ENCODE data around the gene SAA1. TPM values are rescaled to one million over a fixed set of nuclear protein-coding genes. Genes with fewer than 3 reads are reported as not detected.

Gene SAA1
- total and polyA plus RNA-seq, 2 donors (not counting 3 experiments of a cell fraction or from before 2014, with no cell fraction given) = not detected

DNA sequence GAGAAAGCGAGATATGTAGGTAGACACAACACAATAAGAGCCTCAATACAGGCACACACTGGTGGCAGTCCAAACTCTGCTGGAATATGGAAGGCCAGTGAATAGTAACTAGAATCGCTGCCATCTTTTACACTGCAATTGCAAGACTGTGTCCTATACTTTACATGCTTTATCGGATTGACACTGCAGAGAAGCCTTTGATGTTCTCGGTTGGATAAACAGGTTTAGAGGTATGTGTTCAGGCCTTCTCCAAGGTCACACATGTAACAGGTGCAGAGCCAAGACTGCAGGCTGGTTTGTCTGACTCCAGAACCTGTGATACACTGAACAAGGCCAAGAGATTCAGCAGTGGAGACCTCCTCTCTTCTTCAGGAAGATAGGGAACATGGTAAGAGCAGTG lies 5.1 kb downstream of the SAA1 start:
- no peak overlapping the region for H3K4me2 ChIP-seq (ENCODE audit: insufficient read depth, low read length)
- FAIRE-seq = no peak
- no peaks in the 10 kb centered on the region for H3K9me3 ChIP-seq (replicated peaks; ENCODE audit: control insufficient read depth, insufficient read depth, low read length)
- no peaks in the 10 kb centered on the region for H3K79me2 ChIP-seq (ENCODE audit: control insufficient read depth, insufficient read depth, low read length)
- no peak for DNase-seq (ENCODE audit: low read depth, low spot score)
- H3K4me3 ChIP-seq (replicated peaks in 1 of 3; ENCODE audit: insufficient read depth in 1 of 3, low read depth in 1 of 3, low read length in 3 of 3) = no peak overlapping the region
- no peaks in the 10 kb centered on the region for H3K27me3 ChIP-seq (ENCODE audit: control insufficient read depth in 2 of 2, insufficient read depth in 2 of 2, low read length in 2 of 2)
- intact Hi-C loops (cut with micrococcal nuclease) (no loop called here), dilution Hi-C loops (cut with MboI; ENCODE audit: extremely low pct_ligation_motif_present, low sequenced_read_pairs) (no loop called here)
- H3K9me1 ChIP-seq (replicated peaks; ENCODE audit: control insufficient read depth, extremely low read depth, insufficient read depth, low read length) = no peaks in the 10 kb centered on the region
- BruUV-seq (replicated peaks) = no TSS peak
- POLR2A ChIA-PET = no interaction called here
- CTCF ChIA-PET = no interaction called here
- H2AFZ ChIP-seq (ENCODE audit: low read depth, low read length) = no peak overlapping the region
- H4K20me1 ChIP-seq (replicated peaks; ENCODE audit: control insufficient read depth, extremely low read depth, insufficient read depth, low read length) = no peaks in the 10 kb centered on the region
- no peak overlapping the region for H3K9ac ChIP-seq (replicated peaks; ENCODE audit: extremely low read depth, insufficient read depth, low read length)
- no peaks in the 10 kb centered on the region for H3K36me3 ChIP-seq (ENCODE audit: control insufficient read depth in 2 of 2, extremely low read depth in 1 of 2, insufficient read depth in 2 of 2, low read length in 2 of 2)
- no peak overlapping the region for H3K27ac ChIP-seq (ENCODE audit: insufficient read depth, low read depth, low read length)
- no peak for TF ChIP-seq POLR2AphosphoS5 (IDR thresholded peaks at IDR 0.05; ENCODE audit: insufficient read depth, low read depth, low read length)
- TF ChIP-seq EZH2 (IDR thresholded peaks at IDR 0.05; ENCODE audit: borderline replicate concordance, low read depth, low read length, severe bottlenecking) = no peak
- TF ChIP-seq GATA2 (IDR thresholded peaks at IDR 0.05; ENCODE audit: insufficient read depth, insufficient read length, low read depth, low read length) = no peak
- TF ChIP-seq MYC (IDR thresholded peaks at IDR 0.05; ENCODE audit: low read depth, low read length) = no peak
- TF ChIP-seq JUN (IDR thresholded peaks at IDR 0.05; ENCODE audit: borderline replicate concordance, insufficient read depth, insufficient read length, low read depth) = no peak
- TF ChIP-seq POLR2A (IDR thresholded peaks at IDR 0.05; ENCODE audit: low read depth, low read length) = no peak
- TF ChIP-seq, protein P1, sequence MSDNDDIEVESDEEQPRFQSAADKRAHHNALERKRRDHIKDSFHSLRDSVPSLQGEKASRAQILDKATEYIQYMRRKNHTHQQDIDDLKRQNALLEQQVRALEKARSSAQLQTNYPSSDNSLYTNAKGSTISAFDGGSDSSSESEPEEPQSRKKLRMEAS (IDR thresholded peaks at IDR 0.05; ENCODE audit: insufficient read depth, insufficient read length) = no peak
- TF ChIP-seq, protein P2, sequence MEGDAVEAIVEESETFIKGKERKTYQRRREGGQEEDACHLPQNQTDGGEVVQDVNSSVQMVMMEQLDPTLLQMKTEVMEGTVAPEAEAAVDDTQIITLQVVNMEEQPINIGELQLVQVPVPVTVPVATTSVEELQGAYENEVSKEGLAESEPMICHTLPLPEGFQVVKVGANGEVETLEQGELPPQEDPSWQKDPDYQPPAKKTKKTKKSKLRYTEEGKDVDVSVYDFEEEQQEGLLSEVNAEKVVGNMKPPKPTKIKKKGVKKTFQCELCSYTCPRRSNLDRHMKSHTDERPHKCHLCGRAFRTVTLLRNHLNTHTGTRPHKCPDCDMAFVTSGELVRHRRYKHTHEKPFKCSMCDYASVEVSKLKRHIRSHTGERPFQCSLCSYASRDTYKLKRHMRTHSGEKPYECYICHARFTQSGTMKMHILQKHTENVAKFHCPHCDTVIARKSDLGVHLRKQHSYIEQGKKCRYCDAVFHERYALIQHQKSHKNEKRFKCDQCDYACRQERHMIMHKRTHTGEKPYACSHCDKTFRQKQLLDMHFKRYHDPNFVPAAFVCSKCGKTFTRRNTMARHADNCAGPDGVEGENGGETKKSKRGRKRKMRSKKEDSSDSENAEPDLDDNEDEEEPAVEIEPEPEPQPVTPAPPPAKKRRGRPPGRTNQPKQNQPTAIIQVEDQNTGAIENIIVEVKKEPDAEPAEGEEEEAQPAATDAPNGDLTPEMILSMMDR (IDR thresholded peaks at IDR 0.05; ENCODE audit: extremely low read depth in 1 of 2, insufficient read depth in 1 of 2, low read depth in 1 of 2, low read length in 2 of 2) = no peak
- TF ChIP-seq FOS (IDR thresholded peaks at IDR 0.05; ENCODE audit: borderline replicate concordance, insufficient read depth, low read length) = no peak
- H3K4me1 ChIP-seq (ENCODE audit: control insufficient read depth, extremely low read depth, insufficient read depth, low read length) = no peaks in the 10 kb centered on the region
